RWPE1 (cell line): ENCODE results near the gene MROH8.

Source experiments
- CTCF ChIA-PET: fragments of 350-600 bp; sonication (Branson Sonifier 250); formaldehyde crosslinking; extraction: SDS; loops from one replicate; lab custom pipeline; 2021; lab: Yijun Ruan, JAX
- POLR2A ChIA-PET: fragments of 400-600 bp; formaldehyde crosslinking; extraction: SDS; loops from one replicate; lab custom pipeline; 2020; ENCODE audit warnings: antibody characterized with exemption; ENCODE audit not compliant: low non-redundant PET; lab: Yijun Ruan, JAX
- DNase-seq: peaks from one replicate; pipeline ENCODE4 v3.0.0; 2012; ENCODE audit warnings: low spot score
- H3K27ac ChIP-seq: fragments of 450-650 bp; 2 replicates; pipeline ENCODE4 v1.5.1; 2017
- TF ChIP-seq, protein P1 (sequence below): fragments of 450-650 bp; conservative IDR thresholded peaks from 2 replicates; pipeline ENCODE4 v1.5.1; 2017; ENCODE audit warnings: low read depth, mild to moderate bottlenecking

The MROH8 gene

DNA sequence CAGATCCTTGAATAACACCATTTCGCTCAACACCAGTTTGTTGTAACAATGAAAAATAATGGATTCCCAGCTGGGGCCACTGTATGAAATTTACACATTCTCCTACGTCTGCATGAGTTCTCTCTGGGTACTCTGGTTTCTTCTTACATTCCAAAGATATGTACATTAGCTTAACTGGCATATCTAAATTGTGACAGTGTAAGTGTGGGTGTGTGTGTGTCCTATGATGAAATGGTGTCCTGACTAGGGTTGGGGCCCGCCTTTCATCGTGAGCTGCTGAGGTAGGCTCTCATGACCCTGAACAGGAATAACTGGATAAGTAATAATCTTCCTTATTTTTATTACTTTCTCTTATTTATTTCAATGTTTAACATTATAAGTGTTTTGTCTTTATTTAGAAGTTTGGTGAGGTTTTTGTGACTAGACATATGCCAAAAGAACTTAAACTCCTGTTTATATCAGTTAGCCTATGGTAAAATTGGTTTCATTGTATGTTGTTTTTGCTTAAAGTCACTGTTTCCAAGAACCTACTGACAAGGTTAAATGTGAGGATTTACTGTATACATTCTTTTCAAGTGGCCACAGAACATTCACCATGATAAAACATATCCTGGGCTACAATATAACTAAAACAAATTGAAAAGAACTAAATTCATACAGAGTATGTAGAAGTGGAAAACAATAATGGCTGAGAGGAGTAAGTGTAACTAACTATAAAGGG is 126.0 kb downstream of the MROH8 start:
- POLR2A ChIA-PET, result no interaction called here
- no peak overlapping the region for H3K27ac ChIP-seq
- no peak for DNase-seq
- CTCF ChIA-PET, result interaction anchor here (0.6 kb wide), 2 partner anchors 258 to 1092 kb away, joined by 3 to 4 read pairs; no protein-coding TSS in a partner anchor
- TF ChIP-seq, protein P1, sequence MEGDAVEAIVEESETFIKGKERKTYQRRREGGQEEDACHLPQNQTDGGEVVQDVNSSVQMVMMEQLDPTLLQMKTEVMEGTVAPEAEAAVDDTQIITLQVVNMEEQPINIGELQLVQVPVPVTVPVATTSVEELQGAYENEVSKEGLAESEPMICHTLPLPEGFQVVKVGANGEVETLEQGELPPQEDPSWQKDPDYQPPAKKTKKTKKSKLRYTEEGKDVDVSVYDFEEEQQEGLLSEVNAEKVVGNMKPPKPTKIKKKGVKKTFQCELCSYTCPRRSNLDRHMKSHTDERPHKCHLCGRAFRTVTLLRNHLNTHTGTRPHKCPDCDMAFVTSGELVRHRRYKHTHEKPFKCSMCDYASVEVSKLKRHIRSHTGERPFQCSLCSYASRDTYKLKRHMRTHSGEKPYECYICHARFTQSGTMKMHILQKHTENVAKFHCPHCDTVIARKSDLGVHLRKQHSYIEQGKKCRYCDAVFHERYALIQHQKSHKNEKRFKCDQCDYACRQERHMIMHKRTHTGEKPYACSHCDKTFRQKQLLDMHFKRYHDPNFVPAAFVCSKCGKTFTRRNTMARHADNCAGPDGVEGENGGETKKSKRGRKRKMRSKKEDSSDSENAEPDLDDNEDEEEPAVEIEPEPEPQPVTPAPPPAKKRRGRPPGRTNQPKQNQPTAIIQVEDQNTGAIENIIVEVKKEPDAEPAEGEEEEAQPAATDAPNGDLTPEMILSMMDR, result no peak
